ENCODE data around the gene PRKAR1B.

GRCh38 chr7:738241-738640 is 11.2 kb upstream of the PRKAR1B start:
- TF ChIP-seq CTCF (conservative IDR thresholded peaks at IDR 0.05) (no peak), ZFX (IDR thresholded peaks at IDR 0.05) (no peak)

Measured in C4-2B (cell line).